HL-60 (cell line): Measurements from ENCODE around the gene HDGFL3.

ENCODE experiments used
- DNase-seq, 2 experiments: peaks; one replicate each; pipeline ENCODE4 v3.0.0-alpha.2; 2010 to 2020; ENCODE audit warnings: low read depth in 1 of 2, low spot score in 1 of 2
- H3K27ac ChIP-seq: fragments of 250-450 bp; sonication (Bioruptor Pico); replicated peaks from 2 replicates; pipeline ENCODE4 v1.5.1; 2020; ENCODE audit warnings: mild to moderate bottlenecking, moderate library complexity
- H3K27me3 ChIP-seq: fragments of 250-450 bp; sonication (Bioruptor Pico); 2 replicates; pipeline ENCODE4 v1.5.1; 2021; ENCODE audit warnings: mild to moderate bottlenecking, moderate library complexity; ENCODE audit not compliant: insufficient read depth, poor library complexity, severe bottlenecking
- H3K4me3 ChIP-seq: replicated peaks from 2 replicates; pipeline ENCODE4 v1.5.1; 2011; ENCODE audit warnings: mild to moderate bottlenecking, control low read depth, low read length; ENCODE audit not compliant: insufficient read depth
- GABPA ChIP-seq: IDR thresholded peaks from 2 replicates; pipeline ENCODE4 v1.6.1; 2012; ENCODE audit warnings: low read depth
- POLR2AphosphoS5 ChIP-seq: IDR thresholded peaks from 2 replicates; pipeline ENCODE4 v1.6.1; 2012; ENCODE audit warnings: low read depth
- SPI1 ChIP-seq: IDR thresholded peaks from 2 replicates; pipeline ENCODE4 v1.6.1; 2012; ENCODE audit warnings: low read depth, mild to moderate bottlenecking, borderline replicate concordance
- TF ChIP-seq, protein P1 (sequence below): IDR thresholded peaks from one replicate; pipeline ENCODE4 v1.5.1; 2011; ENCODE audit warnings: low read length, control low read depth, inconsistent platforms; ENCODE audit not compliant: insufficient read depth
- TF ChIP-seq, protein P2 (sequence below): IDR thresholded peaks from 2 replicates; pipeline ENCODE4 v1.6.1; 2012; ENCODE audit warnings: low read depth; ENCODE audit not compliant: insufficient replicate concordance

HDGFL3 gene

DNA sequence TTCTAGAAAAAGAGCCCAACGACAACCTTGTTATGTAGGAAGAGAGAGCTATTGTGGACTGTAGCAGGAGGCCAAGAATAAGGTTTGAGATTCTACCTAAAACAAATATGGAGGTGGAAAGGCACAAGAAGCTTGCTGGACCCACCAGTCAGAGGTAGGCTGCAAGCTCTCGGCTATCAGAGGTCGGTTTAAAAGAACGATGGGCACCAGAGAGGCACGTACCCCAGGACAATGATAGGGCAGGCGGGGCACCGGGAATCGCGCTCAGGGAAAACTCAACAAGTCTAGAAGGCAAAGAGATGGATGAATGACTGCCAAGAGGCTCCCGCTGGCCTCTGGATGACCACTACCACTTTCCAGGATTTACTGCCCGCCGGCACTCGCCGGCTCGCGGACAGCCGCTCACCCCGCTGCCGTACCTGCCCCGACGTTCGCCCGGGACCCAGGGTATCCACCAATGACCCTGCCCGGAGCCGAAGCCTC is 1.1 kb downstream of the HDGFL3 start:
- no peak for TF ChIP-seq POLR2AphosphoS5
- TF ChIP-seq SPI1, result no peak
- TF ChIP-seq, protein P1, sequence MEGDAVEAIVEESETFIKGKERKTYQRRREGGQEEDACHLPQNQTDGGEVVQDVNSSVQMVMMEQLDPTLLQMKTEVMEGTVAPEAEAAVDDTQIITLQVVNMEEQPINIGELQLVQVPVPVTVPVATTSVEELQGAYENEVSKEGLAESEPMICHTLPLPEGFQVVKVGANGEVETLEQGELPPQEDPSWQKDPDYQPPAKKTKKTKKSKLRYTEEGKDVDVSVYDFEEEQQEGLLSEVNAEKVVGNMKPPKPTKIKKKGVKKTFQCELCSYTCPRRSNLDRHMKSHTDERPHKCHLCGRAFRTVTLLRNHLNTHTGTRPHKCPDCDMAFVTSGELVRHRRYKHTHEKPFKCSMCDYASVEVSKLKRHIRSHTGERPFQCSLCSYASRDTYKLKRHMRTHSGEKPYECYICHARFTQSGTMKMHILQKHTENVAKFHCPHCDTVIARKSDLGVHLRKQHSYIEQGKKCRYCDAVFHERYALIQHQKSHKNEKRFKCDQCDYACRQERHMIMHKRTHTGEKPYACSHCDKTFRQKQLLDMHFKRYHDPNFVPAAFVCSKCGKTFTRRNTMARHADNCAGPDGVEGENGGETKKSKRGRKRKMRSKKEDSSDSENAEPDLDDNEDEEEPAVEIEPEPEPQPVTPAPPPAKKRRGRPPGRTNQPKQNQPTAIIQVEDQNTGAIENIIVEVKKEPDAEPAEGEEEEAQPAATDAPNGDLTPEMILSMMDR, result no peak
- TF ChIP-seq, protein P2, sequence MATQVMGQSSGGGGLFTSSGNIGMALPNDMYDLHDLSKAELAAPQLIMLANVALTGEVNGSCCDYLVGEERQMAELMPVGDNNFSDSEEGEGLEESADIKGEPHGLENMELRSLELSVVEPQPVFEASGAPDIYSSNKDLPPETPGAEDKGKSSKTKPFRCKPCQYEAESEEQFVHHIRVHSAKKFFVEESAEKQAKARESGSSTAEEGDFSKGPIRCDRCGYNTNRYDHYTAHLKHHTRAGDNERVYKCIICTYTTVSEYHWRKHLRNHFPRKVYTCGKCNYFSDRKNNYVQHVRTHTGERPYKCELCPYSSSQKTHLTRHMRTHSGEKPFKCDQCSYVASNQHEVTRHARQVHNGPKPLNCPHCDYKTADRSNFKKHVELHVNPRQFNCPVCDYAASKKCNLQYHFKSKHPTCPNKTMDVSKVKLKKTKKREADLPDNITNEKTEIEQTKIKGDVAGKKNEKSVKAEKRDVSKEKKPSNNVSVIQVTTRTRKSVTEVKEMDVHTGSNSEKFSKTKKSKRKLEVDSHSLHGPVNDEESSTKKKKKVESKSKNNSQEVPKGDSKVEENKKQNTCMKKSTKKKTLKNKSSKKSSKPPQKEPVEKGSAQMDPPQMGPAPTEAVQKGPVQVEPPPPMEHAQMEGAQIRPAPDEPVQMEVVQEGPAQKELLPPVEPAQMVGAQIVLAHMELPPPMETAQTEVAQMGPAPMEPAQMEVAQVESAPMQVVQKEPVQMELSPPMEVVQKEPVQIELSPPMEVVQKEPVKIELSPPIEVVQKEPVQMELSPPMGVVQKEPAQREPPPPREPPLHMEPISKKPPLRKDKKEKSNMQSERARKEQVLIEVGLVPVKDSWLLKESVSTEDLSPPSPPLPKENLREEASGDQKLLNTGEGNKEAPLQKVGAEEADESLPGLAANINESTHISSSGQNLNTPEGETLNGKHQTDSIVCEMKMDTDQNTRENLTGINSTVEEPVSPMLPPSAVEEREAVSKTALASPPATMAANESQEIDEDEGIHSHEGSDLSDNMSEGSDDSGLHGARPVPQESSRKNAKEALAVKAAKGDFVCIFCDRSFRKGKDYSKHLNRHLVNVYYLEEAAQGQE, result no peak
- no peak for TF ChIP-seq GABPA
- no peak for DNase-seq
- Histone ChIP-seq H3K4me3 (peak overlapping the region; percentile 43), H3K27ac (no peak overlapping the region), H3K27me3 (peaks cover 49% of the 10 kb centered on the region)

DNA sequence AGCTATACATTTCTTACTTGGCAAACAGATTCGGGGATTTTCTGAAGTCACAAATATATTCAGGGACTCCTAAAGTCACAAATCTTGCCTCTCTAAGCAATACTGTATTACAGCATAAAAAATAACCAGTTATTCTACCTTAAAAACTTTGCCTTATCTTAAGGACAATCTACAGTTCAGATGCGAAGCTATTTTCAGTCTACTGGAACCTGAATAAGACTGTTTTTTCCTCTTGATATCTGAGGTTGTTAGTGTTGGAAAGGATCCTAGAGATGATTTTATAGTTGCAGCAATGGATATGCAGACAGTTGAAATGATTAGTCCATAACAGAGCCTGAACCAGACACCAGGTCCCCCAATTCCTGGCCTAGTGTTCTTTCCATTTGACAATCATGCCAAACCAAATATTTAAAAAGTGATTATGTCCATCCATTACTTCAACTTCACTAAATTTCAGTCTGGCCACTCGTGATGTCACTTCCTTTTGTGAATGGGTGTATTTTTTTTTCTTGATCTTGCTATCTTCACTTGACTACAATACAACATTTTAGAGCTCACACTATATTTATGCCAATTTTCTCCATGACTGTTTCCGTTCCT is 1.8 kb downstream of the HDGFL3 start:
- no peak for DNase-seq
- no peak overlapping the region for H3K4me3 ChIP-seq
- H3K27ac ChIP-seq, result no peak overlapping the region
- TF ChIP-seq POLR2AphosphoS5 (no peak), GABPA (no peak), SPI1 (no peak)
- TF ChIP-seq, protein P2, result no peak
- TF ChIP-seq, protein P1, result no peak
- peaks cover 46% of the 10 kb centered on the region for H3K27me3 ChIP-seq

DNA sequence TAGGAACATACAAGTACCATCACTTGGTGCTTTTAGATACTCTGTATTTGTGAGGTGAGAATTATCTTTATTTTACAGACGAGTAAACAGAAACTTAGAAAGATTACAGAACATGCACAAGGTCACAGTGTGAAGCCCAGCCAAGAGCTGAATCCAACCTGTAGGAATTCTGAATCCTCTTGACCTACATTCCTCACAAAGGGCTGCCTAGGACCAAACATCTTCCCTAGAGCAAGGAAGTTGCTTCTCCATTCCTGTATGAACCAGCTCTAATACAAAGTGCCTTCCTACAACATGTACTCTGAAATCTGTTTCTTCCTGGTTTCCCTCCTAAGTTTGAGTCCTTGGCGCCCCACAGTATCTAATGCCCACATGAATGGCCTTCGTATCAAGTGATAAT is 2.9 kb downstream of the HDGFL3 start:
- no peak overlapping the region for H3K4me3 ChIP-seq
- no peak for TF ChIP-seq POLR2AphosphoS5
- TF ChIP-seq SPI1, result no peak
- no peak for DNase-seq
- no peak overlapping the region for H3K27ac ChIP-seq
- H3K27me3 ChIP-seq, result peaks cover 42% of the 10 kb centered on the region

DNA sequence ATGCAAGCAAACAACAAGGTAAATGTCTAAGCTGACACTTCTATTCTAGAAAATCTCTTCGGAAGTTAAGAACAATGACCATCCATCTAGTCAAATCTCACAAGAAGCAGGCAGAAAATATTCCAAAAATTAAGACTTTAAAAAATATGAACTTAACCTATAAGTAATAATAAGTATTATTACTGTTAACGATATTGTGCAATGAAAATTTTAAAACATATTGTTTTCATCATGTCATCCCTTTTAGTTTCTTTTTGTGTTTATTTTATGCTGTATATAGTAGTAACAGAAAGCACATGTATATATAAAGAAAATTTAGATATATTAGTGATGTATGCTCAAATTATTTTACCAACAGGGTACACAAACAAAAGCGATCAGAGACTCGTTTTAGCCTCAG is 4.1 kb downstream of the HDGFL3 start:
- DNase-seq, result no peak
- no peak overlapping the region for H3K4me3 ChIP-seq
- no peak overlapping the region for H3K27ac ChIP-seq
- TF ChIP-seq, protein P2, result no peak
- TF ChIP-seq, protein P1, result no peak
- TF ChIP-seq GABPA (no peak), SPI1 (no peak), POLR2AphosphoS5 (no peak)
- peaks cover 40% of the 10 kb centered on the region for H3K27me3 ChIP-seq
